Aorta (tissue), 5 donors: Measurements from ENCODE around the gene SRPRA. TPM values are rescaled to one million over a fixed set of nuclear protein-coding genes. Genes with fewer than 3 reads are reported as not detected.

ENCODE experiments used
- ATAC-seq: fragments of 200-7000 bp; cut with Tn5 transposase; one replicate; pipeline ENCODE4 v1.9.1; 2022; ENCODE audit warnings: moderate library complexity; ENCODE audit not compliant: low FRiP score
- DNase-seq, 2 donors: peaks; one replicate each; pipeline ENCODE4 v3.0.0-alpha.2; 2020
- H3K27ac ChIP-seq, 2 donors: one replicate each; pipeline ENCODE4 v1.5.1; 2013; ENCODE audit warnings: low read length in 2 of 2, mild to moderate bottlenecking in 2 of 2, moderate library complexity in 2 of 2, control low read depth in 1 of 2, inconsistent platforms in 1 of 2, low read depth in 1 of 2
- H3K27me3 ChIP-seq, 2 donors: one replicate each; pipeline ENCODE4 v1.6.1; 2013; ENCODE audit warnings: control low read depth in 1 of 2, low read length in 1 of 2, mild to moderate bottlenecking in 1 of 2, moderate library complexity in 1 of 2; ENCODE audit not compliant: insufficient read depth in 2 of 2, control insufficient read depth in 1 of 2
- H3K36me3 ChIP-seq, 2 donors: one replicate each; pipeline ENCODE4 v1.6.1; 2013; ENCODE audit warnings: control low read depth in 1 of 2, low read length in 1 of 2, mild to moderate bottlenecking in 1 of 2; ENCODE audit not compliant: insufficient read depth in 2 of 2, control insufficient read depth in 1 of 2
- H3K4me1 ChIP-seq, 2 donors: one replicate each; pipeline ENCODE4 v1.6.1; 2013; ENCODE audit warnings: low read length in 2 of 2, control low read depth in 1 of 2, mild to moderate bottlenecking in 1 of 2, moderate library complexity in 1 of 2; ENCODE audit not compliant: insufficient read depth in 2 of 2, control insufficient read depth in 1 of 2
- H3K4me3 ChIP-seq, 2 donors: one replicate each; pipeline ENCODE4 v1.5.1; 2013; ENCODE audit warnings: low read length in 2 of 2, control low read depth in 1 of 2, mild to moderate bottlenecking in 1 of 2
- H3K9me3 ChIP-seq: one replicate; pipeline ENCODE4 v1.6.1; 2013; ENCODE audit warnings: mild to moderate bottlenecking, low read length; ENCODE audit not compliant: control insufficient read depth
- WGBS, 2 donors: extraction: QIAGEN DNeasy Blood & Tissue Kit; methylation state at CpG; one replicate each; pipeline ENCODE4 v1.1.7; 2013; 5-methylcytosine and 5-hydroxymethylcytosine counted together
- intact Hi-C, 2 donors: fragments of 100-400 bp; cut with DNase I; formaldehyde crosslinking; loops; one replicate each; pipeline versions ENCODE4 v1.14.2 to v1.15.0; 2022
- polyA plus RNA-seq, 2 donors: library from polyadenylated mRNA; stranded (reverse); fragments of 200-250 nt; gene quantifications; one replicate each; pipeline ENCODE4 v1.2.3, GENCODE V29; 2013
- total RNA-seq, 2 donors: library from RNA; stranded (reverse); fragmentation: NEBNext Ultra II Directional; extraction: Animal tissue kit (Norgen Biotek cat#: 25700); gene quantifications; one replicate each; pipeline ENCODE4 v1.2.1, GENCODE V29; 2021
- donor health status: healthy with polysubstance abuse.
- donor health status: Bipolar disorder and iron deficiency.
- donor health status: DM: no; HTN: no; CAD: no.
- donor health status: DM: no; HTN: no; CAD: no.
- donor health status: DM: yes; HTN: yes; CAD: no.

SRPRA gene
- total and polyA plus RNA-seq, 4 donors = 29.4 to 104 (median 88.8) TPM

GRCh38 chr11:126293726-126294125 is 25.0 kb upstream of the SRPRA start:
- DNase-seq (no peak), ATAC-seq (no peak)
- intact Hi-C loops = no loop called here
- no peak overlapping the region for H3K27ac ChIP-seq
- H3K9me3 ChIP-seq = no peaks in the 10 kb centered on the region
- 92 to 94% methylated on average over 5 of the region's 5 CpGs for WGBS, 2 donors
- no peak overlapping the region for H3K4me3 ChIP-seq
- no peaks in the 10 kb centered on the region for H3K4me1 ChIP-seq
- H3K27me3 ChIP-seq = no peaks in the 10 kb centered on the region
- peaks cover 6 to 8% of the 10 kb centered on the region in 2 donors for H3K36me3 ChIP-seq

- WGBS, 2 donors = 80 to 83% methylated on average over 12 of the region's 12 CpGs
- DNase-seq (no peak), ATAC-seq (peak; percentile 60)
- H3K27ac ChIP-seq = no peak overlapping the region
- H3K36me3 ChIP-seq = peaks cover 6 to 8% of the 10 kb centered on the region in 2 donors
- H3K9me3 ChIP-seq = no peaks in the 10 kb centered on the region
- no peaks in the 10 kb centered on the region for H3K4me1 ChIP-seq
- no peak overlapping the region for H3K4me3 ChIP-seq
- no peaks in the 10 kb centered on the region for H3K27me3 ChIP-seq
- intact Hi-C loops = no loop called here
These were observed 22.2 kb upstream of the SRPRA start for GRCh38 chr11:126290887-126291286.

GRCh38 chr11:126288237-126288636 is 19.5 kb upstream of the SRPRA start:
- intact Hi-C loops = no loop called here
- H3K36me3 ChIP-seq = peaks cover 3 to 4% of the 10 kb centered on the region in 2 donors
- no peak overlapping the region for H3K4me3 ChIP-seq
- H3K9me3 ChIP-seq = no peaks in the 10 kb centered on the region
- ATAC-seq (no peak), DNase-seq (no peak)
- no peaks in the 10 kb centered on the region for H3K4me1 ChIP-seq
- 85 to 86% methylated on average over 6 of the region's 6 CpGs for WGBS, 2 donors
- H3K27me3 ChIP-seq = no peaks in the 10 kb centered on the region
- no peak overlapping the region for H3K27ac ChIP-seq

- DNase-seq = peak; percentile 82 to 87
These were observed 16.1 kb upstream of the SRPRA start for GRCh38 chr11:126284829-126285228.

GRCh38 chr11:126282736-126283591 is 14.3 kb upstream of the SRPRA start, which contains the start of gene TIRAP:
TIRAP (plus strand) TSS chr11:126283093; CDS start chr11:126290895, 7,802 bp downstream.
- peak within 1 kb of the TSS; percentile 70 for H3K4me3 ChIP-seq
- no peaks in the 10 kb centered on the region for H3K9me3 ChIP-seq
- H3K27me3 ChIP-seq = no peaks in the 10 kb centered on the region
- ATAC-seq = peak; percentile 94
- WGBS, 2 donors = 0% methylated on average over 55 to 82 of the region's 82 CpGs
- H3K27ac ChIP-seq = peak within 1 kb of the TSS; percentile 89 to 95
- DNase-seq = peak; percentile 84 to 88
- no peaks in the 10 kb centered on the region for H3K4me1 ChIP-seq
- intact Hi-C loops = loop anchor here in 1 of 2 donors (2.0 kb wide), 1 partner anchor 14 kb away; the partner anchor contains the start of genes FOXRED1 and SRPRA
- H3K36me3 ChIP-seq = no peaks in the 10 kb centered on the region

More at GRCh38 chr11:126284829-126285228, 16.1 kb upstream of the SRPRA start:
- Histone ChIP-seq H3K36me3 (peaks cover 0 to 2% of the 10 kb centered on the region in 2 donors), H3K4me3 (no peak overlapping the region), H3K27ac (no peak overlapping the region), H3K27me3 (no peaks in the 10 kb centered on the region), H3K4me1 (no peaks in the 10 kb centered on the region), H3K9me3 (no peaks in the 10 kb centered on the region)
- 75 to 82% methylated on average over 6 of the region's 6 CpGs for WGBS, 2 donors
- ATAC-seq = no peak
- intact Hi-C loops = no loop called here

GRCh38 chr11:126282361-126282735 is 13.7 kb upstream of the SRPRA start:
- Histone ChIP-seq H3K4me1 (no peaks in the 10 kb centered on the region), H3K27me3 (no peaks in the 10 kb centered on the region), H3K27ac (peak overlapping the region in 1 of 2 donors; percentile 95), H3K9me3 (no peaks in the 10 kb centered on the region), H3K36me3 (no peaks in the 10 kb centered on the region), H3K4me3 (peak overlapping the region; percentile 70)
- peak; percentile 67 for ATAC-seq
- WGBS, 2 donors = 0 to 1% methylated on average over 15 of the region's 15 CpGs
- peak; percentile 78 to 82 for DNase-seq
- intact Hi-C loops = loop anchor here in 1 of 2 donors (2.0 kb wide), 1 partner anchor 14 kb away; the partner anchor contains the start of genes FOXRED1 and SRPRA

GRCh38 chr11:126281666-126282175 is 13.0 kb upstream of the SRPRA start:
- Histone ChIP-seq H3K27me3 (no peaks in the 10 kb centered on the region), H3K4me1 (no peaks in the 10 kb centered on the region), H3K9me3 (no peaks in the 10 kb centered on the region), H3K27ac (peak overlapping the region in 1 of 2 donors; percentile 95), H3K4me3 (no peak overlapping the region), H3K36me3 (no peaks in the 10 kb centered on the region)
- DNase-seq (no peak), ATAC-seq (no peak)
- WGBS, 2 donors = 93 to 95% methylated on average over 10 of the region's 10 CpGs
- intact Hi-C loops = loop anchor here in 1 of 2 donors (2.0 kb wide), 1 partner anchor 13 kb away; the partner anchor contains the start of genes FOXRED1 and SRPRA

- Histone ChIP-seq H3K27me3 (no peaks in the 10 kb centered on the region), H3K27ac (no peak overlapping the region), H3K4me1 (no peaks in the 10 kb centered on the region), H3K9me3 (no peaks in the 10 kb centered on the region), H3K36me3 (no peaks in the 10 kb centered on the region), H3K4me3 (no peak overlapping the region)
- ATAC-seq = no peak
- WGBS, 2 donors = 84 to 90% methylated on average over 6 of the region's 6 CpGs
- intact Hi-C loops = no loop called here
- no peak for DNase-seq
These were observed 12.6 kb upstream of the SRPRA start for GRCh38 chr11:126281245-126281644.
